GM18526 (cell line): ENCODE results near the gene B3GAT3.

Source experiments
- POLR2A ChIP-seq: IDR thresholded peaks from 3 replicates; pipeline ENCODE4 v1.6.1; 2011; ENCODE audit not compliant: insufficient read length; ENCODE audit errors: extremely low read depth

Gene B3GAT3

GRCh38 chr11:62601122-62601371 lies 20.7 kb downstream of the B3GAT3 start:
- TF ChIP-seq POLR2A, result no peak

DNA sequence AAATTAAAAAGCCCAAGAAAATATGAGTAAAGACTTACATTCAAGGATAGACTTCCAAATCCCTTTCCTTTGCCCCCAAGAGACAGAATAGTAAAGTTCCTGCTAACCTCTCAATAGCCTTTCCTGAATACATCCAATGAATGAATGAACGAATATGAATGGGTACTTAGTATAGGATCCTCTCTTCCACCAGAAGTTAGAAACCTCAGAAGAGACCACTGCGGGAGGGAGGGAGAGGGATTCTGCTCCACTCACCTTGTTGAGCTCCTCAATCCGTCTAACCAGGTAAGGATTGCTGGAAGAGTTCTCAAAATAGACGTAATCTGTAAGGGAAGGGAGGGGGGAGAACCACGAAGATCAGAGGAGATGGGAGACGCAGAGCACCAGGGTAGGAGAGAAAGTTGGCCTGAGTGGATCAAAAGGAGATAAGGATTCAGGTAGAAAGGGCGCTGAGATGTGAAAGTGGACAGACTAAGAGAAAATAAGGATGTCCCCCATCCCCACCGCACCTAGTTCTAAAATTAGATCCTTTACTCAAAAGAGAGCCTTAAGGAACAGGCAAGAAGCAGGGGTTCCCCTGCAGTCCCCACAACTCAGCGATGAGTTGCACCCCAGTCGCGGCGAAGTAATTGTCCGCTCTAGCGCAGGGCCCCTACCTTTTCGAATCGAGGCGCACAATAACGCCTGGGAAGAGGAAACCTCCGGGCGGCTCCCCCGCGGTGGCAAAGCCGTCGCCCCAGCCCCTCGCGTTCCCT lies 21.2 kb downstream of the B3GAT3 start:
- TF ChIP-seq POLR2A, result no peak

GRCh38 chr11:62599901-62600300 lies 21.9 kb downstream of the B3GAT3 start:
- no peak for TF ChIP-seq POLR2A

DNA sequence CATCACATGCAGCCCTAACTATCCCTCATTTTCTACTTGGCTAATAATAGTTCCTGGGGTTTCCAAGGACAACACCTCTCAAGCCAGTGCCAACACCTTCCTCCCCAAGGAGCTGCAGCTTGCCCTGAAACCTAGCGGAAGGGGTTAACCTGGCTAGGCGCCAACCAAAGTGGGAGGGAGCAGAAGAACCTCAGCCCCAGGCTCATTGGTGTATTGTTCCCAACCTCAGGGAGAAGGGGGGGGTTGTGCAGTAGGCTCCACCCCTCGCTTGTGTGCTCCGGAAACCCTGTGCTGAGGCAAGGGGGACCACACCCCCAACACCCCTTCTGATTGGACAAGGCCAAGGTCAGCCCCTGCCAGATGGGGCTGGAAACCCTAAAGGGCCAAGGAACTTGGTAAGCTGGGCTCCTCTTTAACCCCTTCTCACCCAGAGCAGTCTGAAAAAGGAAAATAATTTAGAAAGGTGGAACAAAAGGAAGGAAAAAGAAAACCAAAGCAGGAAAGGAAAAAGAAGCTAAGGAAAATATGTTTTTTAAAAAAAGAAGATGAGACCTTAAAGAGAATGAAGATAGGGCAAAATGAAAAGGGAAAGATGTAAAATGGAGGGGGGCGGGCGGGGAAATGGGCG lies 22.6 kb downstream of the B3GAT3 start:
- TF ChIP-seq POLR2A, result no peak

DNA sequence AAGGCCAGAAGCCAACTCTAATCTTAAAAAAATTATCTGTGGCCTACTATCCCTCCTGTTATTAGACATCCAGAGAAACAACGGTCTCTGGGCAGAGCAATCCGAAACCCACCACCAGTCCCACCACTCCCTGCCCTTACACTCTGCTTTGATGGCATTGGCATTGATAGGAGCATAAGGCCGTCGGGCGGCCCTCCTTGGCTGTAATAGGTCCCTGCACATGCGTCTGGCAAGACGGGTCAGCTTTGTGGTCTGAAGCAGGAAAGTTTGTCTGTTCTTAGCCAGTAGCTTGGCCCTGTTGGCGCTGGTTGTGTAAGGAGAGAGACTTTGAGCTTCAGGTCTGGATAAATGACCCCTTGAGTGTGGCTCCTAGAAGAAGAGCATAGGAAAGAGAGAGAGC lies 26.7 kb downstream of the B3GAT3 start:
- no peak for TF ChIP-seq POLR2A

DNA sequence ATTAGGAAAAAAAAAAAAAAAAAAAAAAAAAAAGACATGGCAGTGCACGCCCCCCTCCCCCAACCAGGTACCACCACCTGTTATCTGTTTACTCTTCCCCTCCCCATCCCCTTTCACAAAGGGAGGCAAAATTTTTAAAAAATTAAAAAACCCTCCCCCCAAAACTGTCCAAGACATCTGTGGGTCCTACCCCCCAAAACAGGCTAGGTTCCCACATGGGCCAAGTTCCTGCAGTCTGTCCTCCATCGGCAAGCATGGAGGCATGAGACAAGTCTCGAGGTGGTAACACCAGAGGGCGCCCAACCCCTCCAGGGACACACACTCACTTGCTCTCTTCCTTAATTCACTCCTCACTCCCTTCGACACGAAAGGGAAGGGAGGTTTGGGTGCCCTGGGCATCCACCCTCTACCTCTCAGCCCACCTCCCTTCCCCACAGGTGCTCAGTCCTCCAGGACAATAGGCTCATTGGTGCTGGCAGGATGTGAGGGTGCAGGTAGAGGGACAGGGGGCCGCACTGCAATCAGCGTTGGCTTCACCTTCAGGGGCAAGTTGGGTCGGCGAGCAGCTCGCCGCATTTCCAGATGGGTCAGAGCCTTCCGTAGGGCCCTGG lies 28.2 kb downstream of the B3GAT3 start:
- TF ChIP-seq POLR2A, result peak; percentile 21

DNA sequence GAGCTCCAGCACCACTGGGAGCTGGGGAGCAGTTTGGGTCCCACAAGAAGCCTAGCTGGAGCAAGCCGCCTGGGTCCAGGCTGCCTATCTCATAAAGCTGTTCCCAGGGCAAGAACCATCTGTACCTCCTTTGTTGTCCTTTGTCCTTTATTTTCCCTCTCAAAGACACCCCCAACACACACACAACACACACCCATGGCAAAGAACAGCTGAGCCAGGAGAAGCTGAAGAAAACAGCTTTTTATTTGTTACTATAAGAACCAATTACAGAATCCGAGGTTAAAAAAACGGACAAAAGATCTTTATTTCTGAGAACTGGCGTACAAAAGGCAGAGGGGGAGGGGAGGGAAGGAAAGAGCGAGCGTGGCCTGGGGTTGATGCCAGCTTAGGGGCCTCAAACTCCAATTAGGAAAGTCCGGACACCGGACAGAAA lies 28.8 kb downstream of the B3GAT3 start:
- TF ChIP-seq POLR2A, result no peak

DNA sequence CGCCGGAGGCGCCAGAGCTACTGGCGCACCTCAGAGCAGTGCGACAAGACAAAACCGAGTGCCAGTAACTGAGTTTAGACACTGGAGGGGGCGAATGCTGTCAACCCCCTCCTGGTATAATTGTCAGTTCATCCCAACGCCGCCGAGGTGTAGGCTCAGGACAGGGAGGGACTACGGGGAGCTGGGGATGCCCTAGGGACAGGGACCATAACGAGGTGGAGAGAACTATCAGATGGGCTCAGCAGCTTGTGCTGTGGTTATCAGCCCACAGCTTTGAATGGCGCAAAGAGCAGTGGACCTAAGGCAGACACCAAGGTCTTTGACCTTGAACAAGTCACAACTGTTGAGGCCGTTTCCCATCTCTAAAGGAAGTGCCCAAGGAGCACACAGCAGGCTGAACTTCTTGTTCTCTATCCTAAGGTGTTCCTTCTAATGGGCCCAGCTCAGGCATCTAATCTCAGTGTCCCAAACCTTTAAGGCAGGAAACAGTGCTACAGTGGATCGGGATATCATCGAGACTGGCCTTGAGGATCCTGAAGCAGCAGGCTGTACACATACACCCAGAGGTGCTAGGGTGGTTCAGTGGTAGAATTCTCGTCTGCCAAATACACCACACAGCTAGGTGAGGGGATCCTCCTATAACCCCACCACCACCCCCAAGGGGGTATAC lies 29.5 kb downstream of the B3GAT3 start:
- no peak for TF ChIP-seq POLR2A

DNA sequence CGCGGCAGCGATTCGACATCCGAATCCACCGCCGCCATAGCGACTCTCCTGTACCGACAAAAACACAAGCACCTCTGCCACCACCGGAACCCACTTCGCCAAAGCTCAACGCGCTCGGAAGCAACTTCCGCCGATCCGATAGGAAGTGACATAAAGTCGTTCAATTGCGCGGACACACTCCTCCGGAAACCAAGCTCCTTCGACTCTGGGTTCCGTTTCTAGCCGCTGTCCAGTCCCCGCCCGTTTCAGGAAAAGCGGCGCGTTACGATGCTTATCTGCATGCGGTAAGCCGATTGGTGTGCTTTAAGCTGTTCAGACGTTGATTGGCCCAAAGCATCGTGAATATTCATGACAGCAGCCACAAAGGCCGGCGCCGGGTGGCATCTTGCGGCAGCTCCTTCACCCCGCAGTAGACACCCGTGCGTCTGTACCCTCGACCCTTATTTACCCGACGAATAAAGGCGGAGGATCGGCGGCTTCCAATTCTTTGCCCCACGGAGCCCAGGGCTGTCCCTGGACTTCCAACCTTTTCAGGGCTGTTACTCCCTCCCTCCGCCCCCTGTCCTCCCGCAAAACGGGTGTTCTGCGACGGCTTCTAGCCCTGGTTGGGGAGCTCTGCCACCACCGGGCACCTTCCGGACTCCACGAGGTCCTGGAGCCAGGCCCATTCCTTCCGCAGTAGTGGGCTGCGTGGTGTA lies 30.2 kb downstream of the B3GAT3 start, which contains the start of gene TUT1:
TSS of gene TUT1 (minus strand) at position 76 of the 698 bp plus-strand sequence. CDS start at position 38, 38 bp downstream.
- TF ChIP-seq POLR2A, result peak; percentile 94

DNA sequence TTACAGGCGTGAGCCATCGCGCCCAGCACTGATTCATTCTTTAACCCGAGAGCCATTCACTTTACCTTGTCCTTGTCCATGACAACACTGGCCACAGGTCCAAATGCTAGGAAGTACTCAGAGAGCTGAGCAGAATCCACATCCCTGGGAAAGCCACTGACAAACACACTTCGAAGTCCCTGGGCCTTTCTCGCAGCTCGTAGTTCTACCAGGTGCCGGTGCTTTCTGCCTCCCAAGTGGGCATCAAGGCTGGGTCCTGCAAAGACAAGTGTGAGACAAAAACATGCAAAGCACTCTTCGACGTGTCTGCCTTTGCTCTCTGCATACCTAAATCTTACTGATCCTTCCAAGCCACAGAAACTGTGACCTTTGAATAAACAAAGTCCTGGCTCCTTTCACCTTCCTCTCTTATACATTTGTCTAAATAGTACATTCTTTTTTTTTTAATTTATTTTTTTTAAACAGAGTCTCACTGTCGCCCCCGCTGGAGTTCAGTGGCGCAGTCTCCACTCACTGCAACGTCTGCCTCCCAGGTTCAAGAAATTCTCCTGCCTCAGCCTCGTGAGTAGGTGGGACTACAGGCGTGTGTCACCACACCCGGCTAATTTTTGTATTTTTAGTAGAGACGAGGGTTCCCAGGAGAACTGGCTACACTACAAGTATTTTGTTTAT lies 32.7 kb downstream of the B3GAT3 start:
- no peak for TF ChIP-seq POLR2A

DNA sequence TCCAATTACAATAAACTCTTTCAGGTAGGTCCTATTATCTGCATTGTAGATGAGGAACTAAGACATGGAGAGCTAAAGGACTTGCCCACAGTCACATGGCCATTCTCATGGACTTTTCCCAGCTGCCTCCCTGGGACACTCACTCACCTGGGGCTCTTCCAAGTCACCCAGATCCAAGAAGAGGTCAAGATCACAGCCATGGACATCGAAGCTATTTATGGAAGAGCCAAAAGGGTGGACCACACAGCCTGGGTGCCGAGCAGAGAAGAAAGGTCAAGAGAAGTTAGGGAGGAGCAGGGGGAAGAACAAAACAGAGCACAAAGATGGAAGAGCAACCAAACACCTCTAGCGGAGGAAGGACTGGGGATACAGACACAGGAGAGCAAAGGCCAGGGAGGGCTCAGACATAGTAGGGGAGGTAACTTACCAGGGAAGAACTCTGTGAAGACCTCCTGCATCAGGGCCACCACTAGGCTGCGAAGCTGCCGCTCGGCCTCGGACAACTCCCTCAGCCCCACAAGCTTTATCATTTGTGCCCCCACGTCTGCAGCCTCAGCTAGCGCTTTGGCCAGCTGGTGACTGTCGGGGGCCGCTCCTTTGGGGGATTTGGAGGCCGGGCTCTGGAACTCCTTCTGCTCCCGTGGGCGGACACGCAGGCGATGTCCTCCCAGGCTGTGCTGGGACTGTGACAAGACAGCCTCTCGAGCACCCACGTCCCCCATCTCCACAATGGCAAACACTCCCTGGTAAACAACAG lies 40.6 kb downstream of the B3GAT3 start:
- TF ChIP-seq POLR2A, result no peak

DNA sequence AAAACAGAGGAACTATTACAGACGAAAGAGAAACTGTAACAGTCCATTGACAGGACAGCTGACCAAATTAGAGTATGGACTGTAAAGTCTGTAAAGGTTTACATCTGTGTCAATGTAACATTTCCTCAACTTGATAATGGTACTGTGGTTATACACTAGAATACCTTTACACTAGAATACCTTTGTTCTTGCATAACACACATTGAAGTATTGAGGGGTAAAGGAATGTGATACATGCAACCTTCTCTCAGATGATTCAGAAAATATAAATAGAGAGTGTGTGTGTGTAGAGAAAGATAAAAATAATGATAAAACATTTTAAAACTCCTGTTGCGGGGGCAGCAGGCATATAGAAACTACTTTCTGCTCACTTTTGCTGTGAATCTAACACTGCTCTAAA lies 42.5 kb downstream of the B3GAT3 start:
- no peak for TF ChIP-seq POLR2A

DNA sequence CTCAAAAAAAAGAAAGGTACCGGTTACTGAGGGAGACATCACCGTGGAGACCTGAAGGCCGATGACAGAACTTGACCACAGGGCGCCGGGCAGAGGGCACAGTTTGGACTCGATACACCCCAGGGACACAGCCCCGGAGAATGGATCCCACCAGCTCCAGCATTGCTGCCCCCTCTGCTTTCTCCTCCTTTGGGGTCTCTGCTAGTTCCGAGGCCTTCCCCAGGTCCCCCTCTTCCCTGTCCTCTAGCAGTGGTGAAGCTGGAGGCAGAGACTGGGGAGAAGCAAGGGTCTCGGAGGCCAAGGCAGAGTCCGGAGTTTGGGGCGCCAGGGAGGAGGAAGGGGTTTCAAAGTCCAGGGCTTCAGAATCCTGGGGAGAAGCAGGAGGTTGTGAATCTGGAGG lies 43.2 kb downstream of the B3GAT3 start:
- no peak for TF ChIP-seq POLR2A

- TF ChIP-seq POLR2A, result no peak
Measured at GRCh38 chr11:62577046-62577714, 44.6 kb downstream of the B3GAT3 start.
